DOHH2 (cell line): ENCODE results near the gene TMEM156.

Source experiments
- H3F3A ChIP-seq: fragments of 200-600 bp; sonication (generic), shearing (Covaris generic); 2 replicates; pipeline ENCODE4 v1.6.0; 2016; ENCODE audit warnings: antibody characterized with exemption, mild to moderate bottlenecking; ENCODE audit not compliant: control insufficient read depth, insufficient read depth
- H3K27ac ChIP-seq: fragments of 200-600 bp; sonication (generic); 2 replicates; pipeline ENCODE4 v1.5.1; 2014; ENCODE audit warnings: low read depth, mild to moderate bottlenecking, low read length, moderate library complexity
- H3K27me3 ChIP-seq: fragments of 200-600 bp; sonication (generic); 2 replicates; pipeline ENCODE4 v1.6.1; 2014; ENCODE audit warnings: mild to moderate bottlenecking, low read length, mixed read lengths; ENCODE audit not compliant: control insufficient read depth
- H3K36me3 ChIP-seq: fragments of 200-600 bp; sonication (generic); 2 replicates; pipeline ENCODE4 v1.6.1; 2014; ENCODE audit warnings: mild to moderate bottlenecking, low read length, moderate library complexity, mixed read lengths; ENCODE audit not compliant: control insufficient read depth
- H3K4me1 ChIP-seq: fragments of 200-600 bp; sonication (generic); 2 replicates; pipeline ENCODE4 v1.6.1; 2014; ENCODE audit warnings: mild to moderate bottlenecking, low read length, mixed read lengths; ENCODE audit not compliant: control insufficient read depth
- H3K4me2 ChIP-seq: fragments of 200-600 bp; sonication (generic); 2 replicates; pipeline ENCODE4 v1.6.0; 2014; ENCODE audit warnings: mild to moderate bottlenecking, low read length, moderate library complexity
- H3K4me3 ChIP-seq: fragments of 200-600 bp; sonication (generic); 2 replicates; pipeline ENCODE4 v1.5.1; 2014; ENCODE audit warnings: mild to moderate bottlenecking, low read length, mixed read lengths
- H3K79me2 ChIP-seq: fragments of 200-600 bp; sonication (generic); 2 replicates; pipeline ENCODE4 v1.6.1; 2014; ENCODE audit warnings: mild to moderate bottlenecking, low read length, mixed read lengths; ENCODE audit not compliant: control insufficient read depth
- H3K9me2 ChIP-seq: fragments of 200-600 bp; sonication (generic); replicated peaks from 2 replicates; pipeline ENCODE4 v1.6.1; 2014; ENCODE audit warnings: mild to moderate bottlenecking, low read length, mixed read lengths; ENCODE audit not compliant: control insufficient read depth
- H3K9me3 ChIP-seq: fragments of 200-600 bp; sonication (generic); 2 replicates; pipeline ENCODE4 v1.6.1; 2014; ENCODE audit warnings: antibody characterized with exemption, low read length, mixed read lengths; ENCODE audit not compliant: control insufficient read depth, insufficient read depth
- H4K20me1 ChIP-seq: fragments of 200-600 bp; sonication (generic); 2 replicates; pipeline ENCODE4 v1.6.0; 2014; ENCODE audit warnings: low read depth, mild to moderate bottlenecking, antibody characterized with exemption, low read length, moderate library complexity; ENCODE audit not compliant: control insufficient read depth, insufficient read depth
- CTCF ChIP-seq: fragments of 200-600 bp; sonication (generic); IDR thresholded peaks from one replicate; pipeline ENCODE4 v1.5.1; 2014; ENCODE audit warnings: antibody characterized with exemption, mild to moderate bottlenecking, low read depth, low read length; ENCODE audit not compliant: poor library complexity, severe bottlenecking
- EZH2phosphoT487 ChIP-seq: fragments of 200-600 bp; sonication (generic); IDR thresholded peaks from 2 replicates; pipeline ENCODE4 v1.6.1; 2017; ENCODE audit warnings: borderline replicate concordance, mild to moderate bottlenecking, antibody characterized with exemption, low read length, moderate library complexity, mixed read lengths

The TMEM156 gene

GRCh38 chr4:38980903-38981676 is 51.1 kb downstream of the TMEM156 start:
- no peaks in the 10 kb centered on the region for H3K9me2 ChIP-seq
- H3K27me3 ChIP-seq = no peaks in the 10 kb centered on the region
- no peaks in the 10 kb centered on the region for H3K79me2 ChIP-seq
- H3K4me3 ChIP-seq = no peak overlapping the region
- peaks cover 7% of the 10 kb centered on the region for H3K4me1 ChIP-seq
- no peak for TF ChIP-seq CTCF
- no peak for TF ChIP-seq EZH2phosphoT487
- H3K9me3 ChIP-seq = no peaks in the 10 kb centered on the region
- no peak overlapping the region for H3K27ac ChIP-seq
- H3F3A ChIP-seq = peaks cover 6% of the 10 kb centered on the region
- H3K36me3 ChIP-seq = peaks cover 78% of the 10 kb centered on the region
- H3K4me2 ChIP-seq = no peak overlapping the region
- H4K20me1 ChIP-seq = no peaks in the 10 kb centered on the region

- TF ChIP-seq EZH2phosphoT487 (no peak), CTCF (no peak)
- Histone ChIP-seq H3K27me3 (no peaks in the 10 kb centered on the region), H3K27ac (no peak overlapping the region), H3K4me3 (no peak overlapping the region), H3F3A (peaks cover 3% of the 10 kb centered on the region; the same call in 1 of the 2 replicates), H3K9me3 (no peaks in the 10 kb centered on the region), H4K20me1 (no peaks in the 10 kb centered on the region), H3K36me3 (peaks cover 64% of the 10 kb centered on the region), H3K4me1 (no peaks in the 10 kb centered on the region), H3K9me2 (no peaks in the 10 kb centered on the region), H3K79me2 (no peaks in the 10 kb centered on the region), H3K4me2 (no peak overlapping the region)
Measured at GRCh38 chr4:38979511-38980230, 52.5 kb downstream of the TMEM156 start.

DNA sequence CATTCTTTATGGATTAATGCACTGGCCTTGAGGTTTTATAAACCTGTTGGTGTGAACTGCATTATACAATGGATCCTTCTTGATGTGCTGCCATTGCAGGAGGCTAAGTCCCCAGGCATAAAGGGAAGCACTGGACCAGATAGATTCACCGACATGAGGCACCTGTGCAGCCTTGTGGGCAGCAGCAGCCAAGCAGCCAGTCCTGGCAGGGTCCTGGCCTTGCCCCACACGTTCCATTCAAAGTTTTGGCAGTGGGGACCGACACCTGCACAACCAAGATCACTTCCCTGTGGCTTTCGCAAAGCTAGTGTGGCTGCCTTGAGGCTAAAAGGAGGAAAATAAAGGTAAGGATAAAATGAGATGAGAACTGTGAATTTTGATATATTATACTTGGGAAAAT is 53.1 kb downstream of the TMEM156 start:
- H3K27me3 ChIP-seq = no peaks in the 10 kb centered on the region
- no peaks in the 10 kb centered on the region for H3K4me1 ChIP-seq
- no peaks in the 10 kb centered on the region for H3K79me2 ChIP-seq
- no peak overlapping the region for H3K4me3 ChIP-seq
- H3K4me2 ChIP-seq = no peak overlapping the region
- TF ChIP-seq CTCF = no peak
- TF ChIP-seq EZH2phosphoT487 = no peak
- no peak overlapping the region for H3K27ac ChIP-seq
- H3K9me2 ChIP-seq = no peaks in the 10 kb centered on the region
- H3F3A ChIP-seq = peaks cover 3% of the 10 kb centered on the region; the same call in 1 of the 2 replicates
- no peaks in the 10 kb centered on the region for H3K9me3 ChIP-seq
- no peaks in the 10 kb centered on the region for H4K20me1 ChIP-seq
- H3K36me3 ChIP-seq = peaks cover 58% of the 10 kb centered on the region
